GM19468 (cell line): Measurements from ENCODE around the gene SERPINB1.

Source experiments
- ATAC-seq: cut with Tn5 transposase; IDR thresholded peaks from one replicate; pipeline ENCODE4 v1.9.1; 2021; ENCODE audit warnings: mild to moderate bottlenecking, moderate library complexity, moderate number of reproducible peaks; ENCODE audit not compliant: unreplicated experiment; ENCODE audit errors: extremely low read depth

The SERPINB1 gene

DNA sequence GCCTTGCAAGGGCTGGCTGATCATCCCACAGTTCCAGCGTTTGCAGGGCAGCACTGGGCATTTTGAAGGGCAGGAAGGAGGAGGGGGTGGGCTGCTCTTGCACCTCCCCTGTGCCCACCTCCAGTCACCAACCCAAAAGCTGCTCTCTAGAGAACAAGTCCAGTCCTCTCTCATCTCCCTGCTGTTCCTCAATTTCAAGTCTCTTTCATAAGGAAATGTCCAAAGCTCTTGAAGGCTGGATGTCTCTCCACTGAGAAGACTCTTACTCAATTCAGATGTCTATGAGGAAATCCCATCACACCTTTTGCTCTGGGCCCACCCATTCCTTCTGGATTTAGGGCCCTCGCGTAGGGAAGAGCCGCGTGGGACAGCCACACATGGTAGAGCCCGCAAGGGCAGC, 44.8 kb downstream of the SERPINB1 start:
- ATAC-seq = no peak

DNA sequence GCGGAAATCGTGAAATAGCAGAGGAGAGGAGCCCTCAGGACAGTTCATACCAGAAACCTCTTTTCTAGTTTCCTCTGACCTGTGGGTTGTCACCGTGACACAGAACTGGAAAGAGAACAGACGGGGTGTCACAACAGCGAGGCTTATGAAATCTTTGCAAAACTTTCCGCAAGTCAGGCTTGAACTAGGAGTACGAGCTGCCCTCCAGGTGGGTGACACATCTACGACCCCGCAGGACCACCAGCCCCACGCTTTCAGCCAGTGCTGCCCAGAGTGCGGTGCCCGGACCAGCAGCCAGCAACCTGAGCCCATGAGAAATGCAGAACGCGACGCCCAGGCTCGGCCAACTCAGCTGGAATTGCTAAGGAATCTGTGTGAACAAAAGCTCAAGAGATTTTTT, 45.7 kb downstream of the SERPINB1 start:
- no peak for ATAC-seq

DNA sequence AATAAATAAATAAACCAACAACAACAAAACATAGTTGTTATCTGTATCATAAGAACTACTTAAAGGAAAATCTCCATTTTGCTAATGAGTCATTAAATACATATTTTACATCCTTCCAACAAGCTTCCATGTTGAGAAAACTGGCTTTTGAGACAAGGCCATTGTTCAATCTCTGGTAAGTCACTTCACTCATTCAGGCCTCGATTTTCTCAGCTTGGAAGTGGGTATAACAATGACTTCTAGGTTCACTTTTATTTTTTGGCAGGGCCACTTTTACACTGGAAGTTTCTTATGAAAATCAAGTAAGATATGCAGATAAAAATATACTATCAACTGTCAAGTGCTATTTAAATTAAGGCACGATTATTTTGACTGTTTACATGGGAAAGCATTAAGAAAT, 46.5 kb downstream of the SERPINB1 start:
- ATAC-seq = no peak

DNA sequence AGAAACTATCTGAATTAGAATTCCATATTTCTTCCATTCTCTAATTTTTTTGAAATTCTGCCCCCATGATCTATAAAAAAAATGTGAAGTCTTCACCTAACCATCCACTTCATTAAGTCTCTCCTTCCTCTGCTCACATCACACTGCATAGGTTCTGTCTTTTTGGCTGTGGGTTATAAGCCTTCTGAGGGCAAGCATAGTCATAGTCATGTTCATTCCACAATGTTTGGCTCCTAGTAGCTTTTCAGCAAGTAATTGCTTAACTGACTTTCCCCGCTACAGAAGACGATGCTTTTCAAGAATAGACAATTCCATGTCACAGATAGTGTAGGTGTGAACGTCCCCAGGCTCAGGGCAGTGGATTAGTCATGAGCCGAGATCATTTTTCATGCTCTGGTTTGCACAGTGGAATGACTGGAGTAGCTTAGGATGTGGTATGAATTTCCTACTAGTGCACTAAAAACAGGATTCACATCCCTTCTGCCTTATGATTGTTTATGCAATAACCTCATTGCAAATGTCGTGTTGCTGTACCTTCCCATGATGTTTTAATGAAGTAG, 47.4 kb downstream of the SERPINB1 start:
- ATAC-seq = no peak

DNA sequence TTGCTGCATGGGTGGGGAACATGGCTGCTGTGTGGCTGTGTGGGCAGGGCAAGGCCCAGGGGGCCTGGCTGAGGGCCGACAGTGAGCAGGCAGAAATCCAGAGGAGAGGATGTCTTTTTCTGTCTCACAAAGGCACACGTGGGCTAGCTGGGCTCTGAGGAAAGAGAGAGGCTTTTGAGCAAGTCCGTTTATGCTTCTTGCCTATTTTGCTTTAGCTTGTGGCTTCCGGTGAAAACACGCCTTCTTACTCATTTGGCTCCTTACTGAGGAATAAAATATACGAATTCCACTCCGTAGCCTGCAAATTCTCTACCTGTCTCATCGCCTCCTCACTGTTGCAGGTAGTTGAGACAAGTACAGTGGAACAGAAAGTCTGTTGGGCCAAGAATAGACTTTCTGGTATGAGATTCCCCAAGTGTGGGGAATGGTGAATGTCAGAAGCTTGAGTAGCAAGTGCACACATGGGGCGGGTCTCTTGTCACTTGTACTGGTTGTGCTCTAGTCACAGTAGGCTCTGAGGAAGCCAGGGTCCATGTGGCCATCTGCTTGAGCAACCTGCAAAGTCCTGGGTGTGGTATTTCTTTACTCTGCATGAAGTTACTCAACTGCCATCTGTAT, 48.0 kb downstream of the SERPINB1 start:
- ATAC-seq = no peak

DNA sequence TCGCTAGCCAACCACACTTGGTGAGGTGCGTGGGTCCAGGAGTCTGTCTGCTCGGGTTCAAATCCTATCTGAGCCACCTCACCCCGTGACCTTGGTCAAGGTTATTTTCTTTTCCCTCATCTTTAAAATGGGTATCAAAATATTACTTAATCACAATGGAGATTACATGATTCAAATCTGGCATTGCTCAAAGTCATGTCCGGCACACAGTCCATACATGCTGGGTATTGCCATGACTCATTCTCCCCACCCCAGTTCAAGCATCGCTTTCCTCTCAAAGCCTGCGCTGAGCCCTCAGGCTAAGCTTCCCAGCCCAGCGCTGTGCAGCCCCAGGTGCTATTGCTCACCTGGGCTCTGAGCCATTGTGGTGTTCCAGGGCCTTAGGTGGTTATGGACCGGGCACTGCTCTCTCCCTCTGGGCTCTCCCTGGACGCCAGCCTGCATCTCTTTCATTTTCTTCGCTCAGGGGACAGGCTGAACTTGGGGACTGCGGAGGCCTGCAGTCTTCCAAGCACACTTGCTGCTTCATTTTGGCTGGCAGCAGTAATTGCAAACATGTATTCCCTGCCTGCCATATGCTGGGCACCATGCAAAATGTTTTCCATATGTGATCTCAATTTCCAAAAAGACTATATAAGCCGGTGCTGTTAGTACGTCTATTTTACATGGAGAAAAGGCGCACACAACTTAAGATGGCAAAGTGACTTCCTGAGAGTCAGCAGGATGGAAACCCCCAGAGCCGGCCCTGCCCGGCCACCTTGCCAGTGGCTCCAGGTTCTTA, 49.1 kb downstream of the SERPINB1 start:
- no peak for ATAC-seq

DNA sequence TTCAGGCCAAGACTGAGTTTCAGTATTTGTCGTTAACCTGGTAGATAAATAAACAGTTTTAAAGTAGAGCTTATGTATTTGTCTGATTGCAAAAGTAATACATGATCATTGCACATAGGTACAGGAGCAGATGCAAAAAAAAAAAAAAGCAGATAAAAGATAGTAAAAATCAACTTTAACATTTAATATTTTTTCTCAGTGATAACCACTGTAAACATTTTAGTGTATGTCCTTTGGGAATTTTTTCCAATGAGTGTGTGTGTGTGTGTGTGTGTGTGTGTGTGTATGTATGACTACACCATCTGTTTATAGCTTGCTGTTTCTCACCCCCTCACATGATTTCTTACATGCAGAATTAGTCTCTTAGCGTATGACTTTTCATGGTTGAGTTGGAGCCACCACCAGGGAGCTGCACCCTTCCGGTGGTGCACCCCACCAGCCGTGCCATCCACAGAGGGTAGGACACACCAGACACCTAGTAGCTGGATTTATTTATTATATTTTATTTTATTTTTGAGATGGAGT, 50.2 kb downstream of the SERPINB1 start:
- ATAC-seq = no peak

DNA sequence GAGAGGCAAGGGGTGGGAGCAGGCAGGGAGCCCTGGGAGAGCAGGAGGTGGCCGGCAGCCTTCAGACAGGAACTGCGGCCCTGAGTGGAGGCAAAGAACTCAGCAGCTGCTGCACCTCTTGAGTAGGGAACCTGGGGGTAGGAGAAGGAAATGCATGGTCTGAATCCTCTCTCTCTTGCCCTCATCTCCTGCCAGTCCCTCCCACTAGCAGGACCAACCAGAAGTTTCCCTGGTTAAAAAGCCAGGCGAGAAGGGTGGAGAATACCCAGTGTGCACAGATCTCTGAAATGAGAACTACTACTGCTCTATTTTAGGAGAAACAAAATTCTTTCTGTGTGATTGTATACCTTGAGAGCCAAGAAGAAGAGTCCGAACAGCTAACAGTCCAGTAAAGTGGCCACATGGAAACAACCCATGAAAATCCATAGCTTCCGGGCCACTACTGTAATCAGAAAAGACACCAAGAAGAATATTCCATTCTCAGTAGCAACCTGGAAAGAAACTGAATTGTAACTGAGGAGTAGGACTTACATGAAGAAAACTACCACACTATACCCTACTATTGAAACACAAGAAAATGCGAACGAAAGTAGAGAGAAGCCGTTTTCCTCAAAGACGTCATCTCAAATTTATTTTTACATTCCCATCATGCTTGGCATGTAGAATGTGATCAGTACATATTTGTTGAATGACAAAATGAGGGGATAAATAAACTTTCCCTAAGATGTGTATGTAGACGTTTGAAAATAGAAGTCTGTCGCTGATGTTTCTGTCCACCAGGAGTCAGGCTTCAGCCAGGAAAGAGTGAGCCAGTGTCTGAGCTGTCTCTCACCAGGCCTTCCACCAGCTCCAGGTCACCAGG, 50.8 kb downstream of the SERPINB1 start:
- ATAC-seq = no peak

DNA sequence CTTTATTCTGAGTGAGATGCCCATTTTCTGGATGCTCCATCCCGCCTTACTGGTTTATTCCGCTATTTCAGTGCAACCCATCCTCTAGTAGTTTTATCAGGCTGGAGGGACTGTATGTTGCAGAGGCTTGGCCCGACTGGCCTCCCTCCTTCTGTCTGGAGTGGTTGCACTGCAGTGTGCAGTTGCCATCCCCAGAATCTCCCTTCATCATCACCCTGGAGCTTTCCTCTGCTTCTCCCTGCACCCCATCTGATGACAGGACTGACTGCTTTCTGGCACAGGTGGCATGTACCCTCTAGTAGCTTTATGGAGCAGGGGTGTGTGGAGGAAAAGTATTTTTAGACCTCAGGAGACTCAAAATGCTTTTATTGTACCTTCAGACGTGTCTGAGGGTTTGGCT, 55.4 kb downstream of the SERPINB1 start:
- ATAC-seq = no peak

DNA sequence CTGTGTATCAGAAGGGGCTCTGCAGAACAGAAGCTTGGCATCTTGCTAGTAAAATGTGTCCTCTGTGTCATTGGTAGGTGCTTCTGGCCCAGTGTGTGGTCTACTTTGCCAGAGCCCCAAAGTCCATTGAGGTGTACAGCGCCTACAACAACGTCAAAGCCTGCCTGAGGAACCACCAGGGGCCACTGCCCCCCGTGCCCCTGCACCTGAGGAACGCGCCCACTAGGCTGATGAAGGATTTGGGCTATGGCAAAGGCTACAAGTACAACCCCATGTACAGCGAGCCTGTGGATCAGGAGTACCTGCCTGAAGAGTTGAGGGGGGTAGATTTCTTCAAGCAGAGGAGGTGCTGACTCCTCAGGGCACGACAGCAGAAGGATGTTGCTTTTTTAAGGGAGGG, 56.7 kb downstream of the SERPINB1 start:
- no peak for ATAC-seq

DNA sequence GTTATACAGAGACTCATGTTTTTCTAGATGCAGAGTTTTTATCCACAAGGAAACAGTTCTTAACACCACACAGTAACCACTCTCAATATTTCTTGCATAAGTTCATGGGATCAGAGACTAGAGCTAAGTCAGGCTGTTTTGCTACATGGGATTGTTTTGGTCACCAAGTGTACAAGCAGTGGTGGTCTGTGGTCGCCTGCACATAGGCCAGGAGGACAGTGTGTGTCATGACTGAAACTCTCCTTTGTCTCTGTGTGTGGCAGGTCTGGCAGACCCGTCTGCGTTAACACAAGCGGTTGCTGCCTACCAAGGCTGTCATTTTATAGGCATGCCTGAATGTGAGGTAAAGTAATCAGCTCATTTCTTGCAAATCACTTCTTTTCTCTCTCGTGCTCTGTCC, 57.6 kb downstream of the SERPINB1 start:
- no peak for ATAC-seq

DNA sequence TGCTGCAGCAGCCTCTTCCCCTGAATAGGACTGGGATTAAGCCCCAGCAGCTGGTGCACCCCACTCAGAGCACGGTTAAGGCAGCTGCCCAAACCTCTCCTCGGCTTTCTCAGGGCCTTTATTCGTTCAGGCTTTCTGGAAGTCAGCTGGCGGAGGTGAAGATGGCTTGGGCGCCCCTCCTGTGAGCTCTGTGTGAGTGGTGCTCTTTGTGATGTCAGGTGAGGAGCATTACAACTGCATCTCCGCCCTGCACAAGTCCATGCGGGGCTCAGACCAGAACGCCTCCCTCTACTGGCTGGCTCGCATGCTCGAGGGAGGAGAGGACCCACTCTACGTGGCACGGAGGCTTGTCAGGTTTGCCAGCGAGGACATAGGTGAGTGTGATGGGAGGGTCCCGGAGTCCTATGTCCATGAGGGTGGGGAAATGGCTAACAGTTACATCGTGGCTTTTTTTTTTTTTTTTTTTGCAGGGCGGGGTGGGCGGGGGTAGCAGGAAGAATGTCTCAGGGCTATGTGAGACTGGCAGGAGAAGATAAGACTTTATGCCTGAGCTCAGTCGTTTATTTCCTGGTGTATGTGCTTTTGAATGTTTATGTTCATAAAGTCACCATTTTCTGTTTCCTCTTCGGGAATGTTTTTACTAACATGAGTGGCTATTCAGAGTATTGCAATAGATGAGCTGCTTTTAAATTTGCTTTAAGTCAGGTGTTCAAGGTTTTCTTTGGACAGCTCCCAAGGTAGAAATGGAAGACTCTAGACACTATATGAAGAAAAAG, 58.3 kb downstream of the SERPINB1 start:
- ATAC-seq = no peak

DNA sequence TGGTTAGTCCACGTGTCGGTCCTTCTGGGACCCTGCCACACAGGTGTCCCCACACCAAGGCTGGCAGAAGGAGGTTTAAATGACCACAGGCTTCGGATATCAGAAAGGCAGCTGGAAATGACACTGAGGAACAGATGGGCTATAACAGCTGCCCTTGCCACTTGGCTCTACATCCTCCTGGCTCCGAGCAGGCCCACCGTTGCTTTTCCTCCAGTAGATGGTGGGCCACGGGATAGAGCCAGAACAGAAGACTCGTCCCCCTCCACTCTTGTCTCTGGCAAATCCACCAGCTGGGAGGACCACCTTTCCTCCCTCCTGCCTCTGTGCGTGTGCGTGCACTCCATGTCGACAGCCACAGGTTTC, 58.9 kb downstream of the SERPINB1 start:
- ATAC-seq = no peak

DNA sequence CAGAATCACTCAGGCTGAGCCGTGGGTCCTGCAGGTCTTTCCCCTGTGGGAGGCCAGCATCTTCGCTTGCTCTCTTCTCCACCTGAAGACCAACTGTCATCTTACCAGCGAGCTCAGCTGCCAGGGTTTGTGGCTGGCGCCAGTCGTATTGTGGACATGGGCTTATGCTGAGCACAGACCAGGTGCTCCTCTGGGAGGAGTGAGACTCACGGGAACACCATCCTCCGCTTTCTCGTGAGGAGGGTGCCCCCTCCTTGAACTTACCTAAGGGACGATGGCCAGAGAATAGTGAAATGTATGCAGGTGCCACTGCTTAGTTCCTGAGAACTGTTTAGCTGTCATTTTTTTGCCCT, 59.3 kb downstream of the SERPINB1 start:
- no peak for ATAC-seq
